Stimulated activated naive CD4-positive, alpha-beta T cell (primary cell): Measurements from ENCODE around the gene SEPTIN1.
"Not testable (repeated sequence)": the region's sequence is repeated elsewhere in the genome, so short reads cannot be mapped to it uniquely, and the experiment has no call there.

Experiments used
- DNase-seq, 6 experiments: peaks; one replicate each; lab custom pipeline; 2025; lab: John Stamatoyannopoulos, UW

The SEPTIN1 gene

DNA sequence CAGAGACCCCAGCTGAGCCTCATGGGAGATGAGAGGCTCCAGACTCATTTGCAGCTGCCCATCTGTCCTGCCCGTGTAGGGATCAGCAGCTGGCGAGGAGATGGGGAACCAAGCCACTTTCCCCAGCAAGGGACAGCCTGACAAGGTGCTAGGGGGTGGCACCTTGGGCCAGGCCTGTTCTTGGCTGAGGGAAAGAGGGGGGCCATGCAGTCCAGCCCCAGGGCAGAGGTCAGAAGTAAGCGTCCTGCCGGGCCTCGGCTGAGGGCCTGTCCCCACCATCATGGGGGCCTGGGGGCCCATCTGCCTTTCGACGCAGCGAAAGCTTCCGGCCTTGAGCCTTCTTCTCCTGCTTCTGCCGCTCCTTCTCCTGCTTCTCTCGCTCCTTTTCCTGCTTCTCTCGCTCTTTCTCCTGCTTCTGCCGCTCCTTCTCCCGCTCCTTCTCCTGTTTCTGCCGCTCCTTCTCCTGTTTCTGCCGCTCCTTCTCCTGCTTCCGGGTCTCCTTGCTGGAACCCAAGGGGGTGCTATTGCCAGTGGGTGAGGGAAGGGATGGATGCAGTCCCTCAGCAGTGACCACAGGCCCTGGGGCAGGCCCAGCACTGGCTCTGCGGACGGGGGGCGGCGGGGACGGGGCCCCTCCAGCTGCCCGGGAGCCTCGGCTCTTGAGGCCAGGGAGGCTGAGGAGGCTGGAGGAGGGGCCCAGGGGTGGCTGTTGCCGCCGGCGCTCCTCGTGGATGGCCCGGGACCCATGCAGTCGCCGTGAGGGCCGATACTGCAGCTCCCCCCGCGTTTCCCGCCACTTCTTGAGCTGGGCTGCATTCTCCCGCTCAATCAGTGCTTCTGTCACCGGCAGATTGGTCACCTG is 24.4 kb downstream of the SEPTIN1 start:
- no peak for DNase-seq

DNA sequence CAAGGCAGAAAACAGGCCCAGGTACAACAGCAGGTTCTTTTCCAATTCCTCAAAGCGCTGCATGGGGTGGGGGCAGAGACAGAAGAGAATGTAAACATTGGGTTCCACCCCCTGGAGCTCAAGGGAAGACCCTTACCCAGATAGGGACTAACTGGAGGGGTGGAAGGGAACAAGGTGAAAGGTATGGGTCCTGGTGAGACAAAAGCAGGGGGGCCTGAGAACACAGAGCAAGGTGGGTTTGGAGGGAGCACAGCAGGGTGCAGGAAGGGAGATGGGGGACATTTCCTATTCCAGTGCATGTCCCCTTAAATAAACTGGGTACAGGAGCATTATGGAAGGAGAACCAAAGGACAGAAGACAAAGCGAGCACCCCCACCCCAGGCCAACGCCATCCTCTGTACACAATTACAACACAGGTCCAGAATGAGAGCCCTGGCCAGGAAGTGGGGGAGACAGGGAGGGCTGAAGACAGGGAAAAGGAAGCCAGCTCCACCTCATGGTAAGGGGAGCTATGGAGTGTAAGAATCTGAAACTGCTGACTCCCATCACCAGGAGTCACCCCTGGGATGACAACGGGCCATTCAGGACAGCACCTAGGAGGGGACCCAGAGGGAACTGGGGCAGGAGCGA is 25.2 kb downstream of the SEPTIN1 start:
- no peak for DNase-seq

DNA sequence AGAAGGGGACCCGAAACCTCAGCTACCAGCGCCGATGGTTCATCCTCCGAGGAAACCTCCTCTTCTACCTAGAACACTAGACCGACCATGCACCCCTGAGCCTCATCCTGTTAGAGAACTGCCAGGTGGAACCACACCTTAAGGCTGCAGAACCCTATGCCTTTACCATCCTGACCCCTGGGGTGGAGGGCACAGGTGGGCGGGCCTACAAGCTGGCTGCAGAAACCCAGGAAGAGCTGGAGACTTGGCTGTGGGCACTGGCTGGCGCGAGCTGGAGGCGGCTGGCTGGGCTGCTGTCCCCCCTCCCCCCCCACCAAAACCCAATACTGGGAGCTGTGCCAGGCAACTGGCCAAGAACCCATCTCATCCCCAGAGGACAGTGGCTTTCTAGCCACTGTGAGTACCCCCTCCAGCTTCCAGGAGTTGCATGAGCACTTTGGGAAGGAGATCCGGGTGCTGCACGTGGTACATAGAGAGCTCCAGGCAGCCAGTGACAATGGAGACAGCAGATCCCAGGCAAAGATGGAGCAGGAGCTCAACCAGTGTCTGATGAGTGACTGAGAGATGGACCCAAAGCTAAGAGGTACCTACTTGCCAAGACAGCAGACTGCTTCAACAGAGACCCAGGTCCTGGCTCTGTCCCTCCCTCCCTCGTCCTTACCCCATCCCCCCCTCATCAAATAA is 25.8 kb downstream of the SEPTIN1 start:
- no peak for DNase-seq

DNA sequence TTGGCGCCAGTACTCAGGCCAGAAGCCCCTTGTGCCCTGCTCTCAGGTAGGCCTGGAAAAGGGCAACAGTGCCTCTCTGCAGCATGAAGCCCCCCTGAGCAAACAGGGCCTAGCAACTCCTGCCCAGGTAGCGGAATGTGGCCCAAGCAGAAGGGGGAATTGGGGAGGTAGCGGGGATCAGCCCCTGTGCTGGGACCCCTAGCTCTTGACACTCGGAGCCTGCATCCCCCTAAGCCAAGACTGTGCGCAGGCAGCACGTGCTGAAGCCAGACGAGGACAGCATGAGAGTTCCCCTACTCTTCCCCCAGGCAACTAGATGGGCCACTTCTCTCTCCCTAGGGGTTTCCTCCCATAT is 26.4 kb downstream of the SEPTIN1 start:
- DNase-seq, result no peak

DNA sequence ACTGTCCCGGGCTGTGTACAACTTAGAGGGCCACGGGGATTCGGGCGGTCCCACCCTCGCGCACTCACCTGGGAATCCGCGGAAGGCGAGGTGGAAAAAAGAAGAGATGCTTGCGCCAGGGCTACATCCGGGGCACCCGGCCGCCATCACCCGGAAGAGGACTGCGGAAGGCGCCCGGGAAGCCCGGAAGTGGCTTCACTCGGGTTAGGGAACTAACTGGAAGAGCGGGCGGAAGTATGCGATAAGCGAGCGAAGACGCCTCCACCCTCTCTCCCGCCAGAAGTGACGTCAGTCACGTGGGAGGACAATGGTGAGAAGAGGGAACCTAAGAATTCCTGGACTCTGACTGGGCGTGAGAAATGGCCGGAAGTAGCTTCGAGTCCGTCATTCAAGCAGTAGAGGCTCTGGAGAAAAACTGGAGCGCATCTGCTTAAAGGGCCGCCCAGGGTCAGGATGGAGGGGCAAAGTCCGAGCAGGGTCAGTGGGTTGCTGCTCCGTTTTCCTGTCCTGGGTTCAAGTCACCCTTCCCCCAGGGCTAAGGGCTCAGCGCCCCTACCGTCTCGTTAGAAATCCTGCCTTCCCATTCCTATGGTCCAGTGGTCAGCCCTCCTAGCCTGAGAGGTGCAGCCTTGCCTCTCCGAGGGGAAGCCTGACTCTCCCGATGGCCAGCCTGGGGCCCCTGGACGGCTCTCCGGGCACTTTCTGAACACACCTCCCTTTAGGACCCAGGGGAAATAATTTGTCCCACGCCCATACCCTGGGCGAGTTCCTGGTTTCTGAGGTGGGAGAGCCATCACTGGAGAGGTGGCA is 27.0 kb downstream of the SEPTIN1 start, which contains the start of gene CD2BP2:
TSS of gene CD2BP2 (minus strand) at position 165 of the 810 bp plus-strand sequence. CDS start 627 bp downstream, outside the sequence.
- DNase-seq, result peak; percentile 74 to 87 (median 82)

DNA sequence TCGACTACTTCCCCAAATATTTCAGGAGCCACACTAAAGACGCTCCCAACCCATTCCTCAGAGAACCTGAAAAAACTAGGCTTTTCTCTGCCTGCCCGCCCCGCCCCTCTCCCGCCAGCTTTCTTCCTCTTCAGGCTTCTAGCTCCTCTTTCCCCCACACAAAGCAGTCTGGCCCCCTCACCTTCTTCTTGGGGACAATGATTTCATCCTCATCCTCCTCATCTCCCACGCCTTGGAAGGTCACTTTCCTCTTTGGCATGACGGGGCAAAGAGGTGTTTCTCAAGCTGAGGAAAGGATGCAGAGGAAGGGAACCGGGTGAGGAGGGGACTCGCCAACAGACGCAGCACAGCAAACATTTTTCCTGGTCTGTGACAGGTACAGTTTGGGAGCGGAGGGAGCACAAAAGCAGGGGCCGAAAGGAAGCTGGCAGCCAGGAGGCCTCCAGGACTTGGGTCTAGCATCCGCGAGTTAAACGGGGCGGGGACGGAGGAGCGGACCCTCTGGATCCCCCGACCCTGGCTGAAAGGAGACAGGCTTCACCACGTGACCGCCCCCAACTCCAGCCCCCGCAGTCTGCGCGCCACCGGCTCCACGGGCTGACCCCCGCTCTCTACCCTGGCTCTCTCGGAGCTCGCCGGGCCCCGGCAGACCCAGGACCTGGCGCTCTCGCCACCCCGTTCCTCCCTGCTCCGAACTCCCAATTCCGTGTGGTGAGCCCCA is 27.8 kb downstream of the SEPTIN1 start:
- no peak for DNase-seq

DNA sequence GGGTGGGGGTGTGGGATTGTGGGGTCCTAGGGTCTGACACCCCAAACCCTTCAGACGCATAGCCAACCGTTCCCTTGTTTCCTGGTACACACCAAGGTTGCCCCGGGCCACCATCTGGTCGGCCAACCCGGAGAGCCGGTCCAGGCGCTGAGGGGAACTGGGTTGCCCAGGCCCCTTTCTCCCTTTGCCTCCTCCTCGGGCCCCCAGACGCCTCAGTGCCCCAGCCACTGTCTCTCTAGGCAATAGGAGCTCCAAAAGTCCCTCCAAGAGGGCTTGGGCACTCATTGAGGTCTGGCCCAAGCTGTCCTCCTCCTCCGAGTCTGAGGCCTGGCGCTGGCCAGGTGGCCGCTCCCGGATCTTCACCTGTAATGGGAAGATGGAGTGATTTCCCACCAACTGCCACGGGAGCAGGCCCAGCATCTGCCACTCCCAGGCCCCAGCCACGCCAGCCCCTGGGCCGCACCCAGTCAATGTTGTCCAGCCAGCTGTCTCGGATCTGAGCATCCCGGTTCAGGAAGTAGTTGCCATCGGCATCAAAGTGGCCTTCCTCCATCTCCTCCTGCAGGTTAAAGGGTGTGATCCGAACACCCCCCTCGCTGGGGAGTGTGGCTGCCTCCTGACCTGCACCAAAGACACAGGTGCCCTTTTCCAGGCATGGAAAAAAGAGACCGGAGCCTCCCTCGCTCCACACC is 28.8 kb downstream of the SEPTIN1 start:
- DNase-seq, result no peak

DNA sequence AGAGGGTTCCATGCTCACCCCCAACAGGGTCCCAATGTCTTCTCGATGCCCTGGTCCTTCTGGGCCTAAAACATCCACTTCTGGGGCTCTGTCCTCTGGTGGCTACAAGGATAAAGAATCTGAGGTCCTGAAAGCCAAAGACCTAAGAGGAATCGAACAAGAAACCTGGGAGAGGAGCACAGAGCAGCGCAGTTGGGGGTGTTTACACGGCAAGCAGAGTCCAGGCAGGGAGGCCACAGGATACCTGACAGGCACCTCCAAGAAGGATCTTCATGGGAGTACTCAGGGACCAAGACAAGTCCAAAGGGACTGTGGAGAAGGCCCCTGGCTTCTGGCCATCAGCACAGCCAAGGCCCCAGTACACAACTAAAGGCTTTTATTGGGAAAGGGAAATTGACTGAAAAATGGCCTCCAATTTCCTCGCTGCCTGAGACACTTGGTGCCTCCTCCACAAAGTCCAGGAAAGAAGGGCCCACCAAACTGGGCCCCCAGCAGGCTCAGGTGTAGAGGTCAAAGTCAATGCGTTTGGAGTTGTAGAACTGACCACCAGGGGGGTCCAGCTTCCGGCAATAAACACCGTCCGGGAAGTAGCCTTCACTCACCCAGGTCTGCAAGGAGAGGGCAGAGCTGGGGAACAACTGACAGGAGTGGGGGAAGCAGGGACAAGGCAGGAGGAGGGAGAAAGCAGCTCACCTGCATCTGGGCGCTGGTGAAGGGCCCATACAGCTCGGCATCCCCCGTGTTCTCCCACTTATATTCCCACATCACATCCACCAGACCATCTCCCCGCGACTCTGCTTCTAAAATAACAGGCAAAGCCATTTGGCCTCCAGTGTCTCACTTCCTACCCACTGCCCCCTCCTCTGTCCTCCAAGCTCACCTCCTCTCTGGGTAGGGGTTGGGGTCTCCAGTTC is 29.6 kb downstream of the SEPTIN1 start:
- no peak for DNase-seq

DNA sequence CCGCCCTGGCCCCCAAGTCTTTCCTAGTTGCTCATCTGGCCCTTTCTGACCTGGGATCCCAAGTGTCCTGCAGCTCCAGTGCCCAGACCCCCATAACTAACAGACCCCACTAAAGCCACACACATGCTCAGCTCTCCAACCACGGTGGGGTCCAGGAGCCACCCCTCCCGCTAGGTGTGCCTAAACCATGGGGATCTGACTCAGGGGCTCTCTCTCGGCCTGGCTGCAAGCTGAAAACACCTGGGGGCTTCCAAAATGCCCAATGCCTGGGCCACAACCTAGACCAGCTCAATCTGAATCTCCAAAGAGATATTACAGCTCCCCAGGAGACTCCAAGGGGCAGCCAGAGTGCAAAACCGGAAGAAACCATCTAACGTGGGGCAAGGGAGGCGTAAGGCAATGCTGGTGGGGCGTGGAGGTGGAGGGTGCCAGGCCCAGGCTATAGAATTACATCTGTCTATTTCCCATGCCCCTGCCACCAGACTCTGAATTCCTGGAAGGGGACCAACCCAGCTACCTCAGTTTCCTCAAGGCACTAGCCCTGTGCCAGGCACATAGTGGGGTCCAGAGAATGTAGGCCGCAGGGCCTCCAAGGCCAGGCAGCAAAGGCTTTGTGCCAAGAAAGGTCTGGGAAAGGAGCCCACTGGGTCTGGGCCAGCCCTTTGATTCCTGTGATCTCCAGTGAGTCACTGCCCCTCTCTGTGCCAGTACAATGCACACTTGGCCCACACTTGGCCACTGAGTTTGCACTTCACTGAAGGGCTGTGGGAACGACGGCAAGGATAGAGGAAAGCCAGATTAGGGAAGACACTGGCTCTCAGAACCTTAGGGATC is 30.6 kb downstream of the SEPTIN1 start:
- no peak for DNase-seq

DNA sequence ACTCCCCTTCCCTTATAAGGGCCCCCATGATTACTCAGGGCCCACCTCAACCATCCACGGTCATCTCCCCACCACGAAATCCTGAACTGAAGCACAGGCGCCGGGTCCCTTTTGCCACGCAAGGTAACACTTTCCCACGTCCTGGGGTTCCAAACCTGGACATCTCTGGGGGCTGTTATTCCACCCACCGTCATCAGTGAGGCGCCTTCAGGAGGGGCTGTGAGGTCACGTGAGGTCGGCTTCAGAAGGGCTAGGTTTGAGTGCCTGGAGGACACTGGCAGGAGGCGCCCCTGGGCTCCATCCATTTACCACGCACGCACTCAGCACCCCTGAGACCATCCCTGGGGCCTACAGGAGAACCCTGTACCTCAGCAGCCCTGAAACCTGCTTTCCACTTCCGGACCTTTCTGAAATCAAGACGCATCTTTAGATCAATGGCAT is 31.3 kb downstream of the SEPTIN1 start:
- no peak for DNase-seq

DNA sequence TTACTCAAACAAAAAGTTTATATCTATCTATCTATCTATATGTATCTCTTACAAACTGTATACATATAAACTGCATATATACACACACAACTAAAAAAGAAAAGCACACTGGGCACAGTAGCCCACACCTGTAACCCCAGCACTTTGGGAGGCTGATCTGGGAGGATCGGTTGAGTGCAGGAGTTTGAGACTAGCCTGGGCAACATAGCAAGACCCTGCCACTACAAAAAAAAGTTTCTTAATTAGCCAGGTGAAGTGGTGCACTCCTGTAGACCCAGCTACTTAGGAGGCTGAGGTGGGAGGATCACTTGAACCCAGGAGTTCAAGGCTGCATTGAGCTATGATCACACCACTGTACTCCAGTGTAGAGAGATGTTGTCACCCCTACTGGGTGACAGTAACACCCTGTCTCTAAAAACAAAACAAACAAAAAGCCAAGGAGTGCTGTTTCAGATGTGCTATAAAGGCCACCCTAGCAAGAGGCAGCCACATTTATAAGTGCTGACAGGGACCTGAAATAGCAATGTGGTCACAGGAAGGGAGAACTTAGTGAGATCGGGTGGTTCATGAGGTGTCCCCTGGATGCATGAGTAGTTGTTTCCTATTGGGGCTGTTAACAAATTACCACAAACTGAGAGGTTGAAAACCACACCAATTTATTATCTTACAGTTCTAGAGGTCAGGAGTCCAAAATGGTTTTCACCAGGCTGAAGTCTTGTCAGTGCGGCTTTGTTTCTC is 32.1 kb downstream of the SEPTIN1 start:
- DNase-seq, result no peak

DNA sequence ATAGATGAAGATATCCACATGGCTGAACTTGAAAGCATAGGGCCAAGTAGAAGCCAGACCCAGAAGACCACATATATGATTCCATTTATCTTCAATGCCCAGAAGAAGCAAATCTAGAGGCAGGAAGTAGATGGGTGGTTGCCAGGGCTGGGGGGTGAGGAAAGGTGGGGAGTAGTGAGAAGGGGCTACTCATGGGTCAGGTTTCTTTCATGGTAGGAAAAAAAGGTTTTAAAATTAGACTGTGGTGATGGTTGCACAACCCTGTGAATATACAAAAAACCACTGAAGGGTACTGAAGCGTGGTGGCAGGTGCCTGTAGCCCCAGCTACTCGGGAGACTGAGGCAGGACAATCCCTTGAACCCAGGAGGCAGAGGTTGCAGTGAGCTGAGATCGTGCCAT is 32.7 kb downstream of the SEPTIN1 start:
- no peak for DNase-seq

DNA sequence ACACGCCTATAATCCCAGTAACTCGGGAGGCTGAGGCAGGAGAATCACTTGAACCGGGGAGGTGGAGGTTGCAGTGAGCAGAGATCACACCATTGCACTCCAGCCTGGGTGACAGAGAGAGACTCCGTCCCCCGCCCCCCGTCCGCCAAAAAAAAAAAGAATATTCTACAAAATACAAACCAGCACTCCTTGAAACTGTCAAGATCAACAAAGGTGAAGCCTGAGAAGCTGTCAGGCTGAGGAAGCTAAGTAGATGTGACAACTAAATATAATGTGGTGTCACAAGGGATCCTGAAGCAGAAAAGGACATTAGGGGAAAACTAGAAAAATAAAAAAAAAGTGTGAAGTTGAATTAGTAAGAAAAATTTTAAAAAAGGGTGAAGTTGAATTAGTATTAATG is 33.4 kb downstream of the SEPTIN1 start:
- no peak for DNase-seq

DNA sequence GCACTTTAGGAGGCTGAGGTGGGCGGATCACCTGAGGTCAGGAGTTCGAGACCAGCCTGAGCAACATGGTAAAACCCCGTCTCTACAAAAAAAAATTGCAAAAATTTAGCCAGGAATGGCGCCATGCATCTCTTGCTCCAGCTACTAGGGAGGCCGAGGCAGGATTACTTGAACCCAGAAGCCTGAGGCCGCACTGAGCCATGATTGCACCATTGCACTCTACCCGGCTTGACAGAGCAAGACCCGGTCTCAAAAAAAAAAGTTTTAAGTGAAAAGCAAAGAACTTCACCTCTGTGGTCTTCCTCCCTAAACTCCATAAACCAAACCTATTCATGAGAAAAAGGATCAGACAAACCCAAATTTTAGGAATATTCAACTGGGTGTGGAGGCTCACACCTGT is 34.2 kb downstream of the SEPTIN1 start:
- DNase-seq, result no peak

DNA sequence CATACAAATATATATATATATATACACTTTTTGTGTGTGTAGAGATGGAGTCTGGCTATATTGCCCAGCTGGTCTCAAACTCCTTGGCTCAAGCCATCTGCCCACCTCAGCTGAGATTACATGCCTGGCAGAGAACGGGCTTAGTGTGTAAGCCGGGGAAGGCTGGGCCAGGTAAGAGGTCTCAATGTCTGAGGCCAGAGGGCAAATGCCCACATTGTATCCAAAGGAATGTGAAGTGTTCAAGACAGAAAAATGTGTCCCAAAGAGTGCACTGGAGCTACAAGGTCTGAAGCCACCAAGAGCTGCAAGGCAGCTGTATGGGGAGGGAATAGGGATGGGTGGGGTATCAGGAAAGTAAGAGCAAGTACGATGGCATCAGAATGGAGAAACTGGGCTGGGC is 36.1 kb downstream of the SEPTIN1 start:
- DNase-seq, result no peak

DNA sequence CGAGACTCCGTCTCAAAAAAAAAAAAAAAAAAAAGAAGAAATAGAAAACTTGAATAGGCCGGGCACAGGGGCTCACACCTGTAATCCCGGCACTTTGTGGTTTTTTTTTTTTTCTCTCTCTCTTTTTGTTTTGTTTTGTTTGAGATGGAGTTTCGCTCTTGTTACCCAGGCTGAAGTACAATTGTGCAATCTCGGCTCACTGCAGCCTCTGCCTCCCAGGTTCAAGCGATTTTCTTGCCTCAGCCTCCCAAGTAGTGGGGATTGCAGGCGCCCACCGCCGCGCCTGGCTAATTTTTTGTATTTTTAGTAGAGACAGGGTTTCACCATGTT is 38.9 kb downstream of the SEPTIN1 start:
- DNase-seq, result not testable (repeated sequence)

DNA sequence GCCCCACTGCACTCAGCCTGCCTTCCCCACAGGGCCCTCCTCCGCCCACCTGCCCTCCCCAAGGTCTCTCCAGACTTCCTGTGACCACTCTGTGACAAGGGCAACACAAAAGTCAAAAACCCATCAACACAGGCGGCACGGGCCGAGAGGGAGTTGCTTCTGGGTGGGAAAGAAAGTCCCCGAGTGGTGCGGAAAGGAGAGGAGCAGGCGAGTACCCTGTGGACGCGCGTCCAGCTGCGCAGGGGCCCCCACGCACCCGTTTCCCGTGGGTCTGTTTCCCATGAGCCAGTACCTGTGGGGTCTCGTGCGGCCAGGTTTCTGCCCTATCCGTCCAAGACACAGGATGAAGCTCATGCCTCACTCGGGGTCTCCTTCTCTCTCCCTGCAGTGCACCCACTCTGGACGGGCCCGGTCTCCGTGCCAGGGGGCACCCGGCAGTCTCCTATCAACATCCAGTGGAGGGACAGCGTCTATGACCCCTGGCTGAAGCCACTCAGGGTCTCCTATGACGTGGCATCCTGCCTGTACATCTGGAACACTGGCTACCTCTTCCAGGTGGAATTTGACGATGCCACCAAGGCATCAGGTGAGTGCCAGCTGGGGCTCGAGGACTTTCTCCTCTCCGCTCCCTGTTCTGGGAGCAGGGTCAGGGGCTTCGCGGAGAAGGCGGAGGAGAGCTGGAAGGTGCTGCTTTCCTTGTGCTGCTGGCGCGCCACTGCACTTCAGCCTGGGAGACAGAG is 39.4 kb downstream of the SEPTIN1 start:
- no peak for DNase-seq
